ENCODE measurements around the gene SLC35F1.

The SLC35F1 gene

DNA sequence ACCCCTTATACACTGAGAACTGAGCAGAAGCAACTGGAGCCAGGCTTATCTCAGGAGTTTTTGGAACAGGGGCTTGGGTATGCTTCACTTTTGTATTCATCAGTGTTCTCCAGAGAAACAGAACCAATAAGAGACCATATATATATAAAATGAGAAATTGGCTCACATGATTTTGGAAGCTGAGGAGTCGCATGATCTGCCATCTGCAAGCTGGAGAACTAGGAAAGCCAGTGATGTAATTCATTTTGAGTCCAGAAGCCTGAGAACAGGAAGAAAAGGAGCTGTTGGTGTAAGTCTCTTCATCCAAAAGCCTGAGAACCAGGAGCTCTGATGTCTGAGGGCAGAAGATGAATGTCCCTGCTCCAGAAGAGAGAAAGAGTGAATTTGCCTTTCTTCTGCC is 272.0 kb downstream of the SLC35F1 start:
- H3K36me3 ChIP-seq (ENCODE audit: insufficient read depth, insufficient read length, low read length): no peaks in the 10 kb centered on the region
- H3K9me3 ChIP-seq (ENCODE audit: insufficient read depth, low read length): no peaks in the 10 kb centered on the region
- no peak overlapping the region for H3K4me3 ChIP-seq (ENCODE audit: insufficient read length, low read depth)
- H3K9ac ChIP-seq (ENCODE audit: insufficient read length, low read depth): no peak overlapping the region
- H3K27me3 ChIP-seq (ENCODE audit: insufficient read depth, insufficient read length): no peaks in the 10 kb centered on the region
- TF ChIP-seq ZNF274 (IDR thresholded peaks at IDR 0.05; ENCODE audit: low read depth, low read length) (no peak), SUZ12 (IDR thresholded peaks at IDR 0.05; ENCODE audit: extremely low read depth, insufficient read depth, insufficient read length) (no peak), YY1 (IDR thresholded peaks at IDR 0.05; ENCODE audit: insufficient read depth, insufficient read length) (no peak)
- no peak for DNase-seq (ENCODE audit: low read depth, low spot score)
- no peaks in the 10 kb centered on the region for H3K4me1 ChIP-seq (ENCODE audit: insufficient read depth, insufficient read length)

DNA sequence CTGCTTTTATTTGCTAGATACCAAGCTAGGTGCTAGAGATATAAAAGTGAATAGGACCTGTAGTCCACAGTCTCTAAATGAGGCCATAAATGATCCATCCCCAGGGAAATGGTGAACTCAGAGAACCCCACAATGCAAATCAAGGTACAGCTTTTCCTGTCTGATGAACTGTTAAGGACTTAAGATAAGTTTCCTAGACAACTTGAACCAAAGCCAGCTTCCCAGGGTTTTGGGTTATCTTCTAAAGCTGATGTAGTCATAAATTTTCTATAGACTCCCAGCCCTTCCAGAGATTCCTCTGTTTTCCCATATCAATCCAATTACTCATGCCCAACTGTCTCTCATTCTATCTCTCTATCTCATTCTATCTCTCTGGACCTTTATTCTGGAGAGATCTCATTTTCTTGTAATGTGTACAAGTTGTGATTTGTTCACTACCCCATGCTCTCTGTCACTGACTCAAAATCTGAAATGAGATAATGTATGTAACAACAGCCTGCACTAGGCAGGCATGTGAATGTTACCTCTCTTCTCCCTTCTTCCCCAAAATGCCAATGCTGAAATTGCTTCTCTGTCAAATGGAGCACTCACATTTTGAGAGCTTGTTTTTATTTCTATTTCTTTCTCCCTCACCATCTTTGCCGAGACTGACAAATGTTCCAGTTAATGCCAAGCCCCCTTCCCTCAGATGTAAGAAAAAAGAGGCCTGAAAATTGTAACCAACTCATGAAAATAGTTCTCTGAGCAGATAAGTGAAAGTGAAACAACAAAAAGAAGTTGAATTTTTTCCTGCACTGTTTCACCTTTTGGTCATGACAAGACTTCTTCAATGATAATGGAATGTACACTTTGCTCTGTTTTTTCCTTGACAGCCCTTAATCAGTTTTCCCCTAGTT is 279.9 kb downstream of the SLC35F1 start:
- Histone ChIP-seq H3K9me3 (ENCODE audit: insufficient read depth, low read length) (no peaks in the 10 kb centered on the region), H3K27me3 (ENCODE audit: insufficient read depth, insufficient read length) (no peaks in the 10 kb centered on the region), H3K4me3 (ENCODE audit: insufficient read length, low read depth) (no peak overlapping the region), H3K9ac (ENCODE audit: insufficient read length, low read depth) (no peak overlapping the region), H3K4me1 (ENCODE audit: insufficient read depth, insufficient read length) (no peaks in the 10 kb centered on the region), H3K36me3 (ENCODE audit: insufficient read depth, insufficient read length, low read length) (no peaks in the 10 kb centered on the region)
- DNase-seq (ENCODE audit: low read depth, low spot score): no peak
- no peak for TF ChIP-seq SUZ12 (IDR thresholded peaks at IDR 0.05; ENCODE audit: extremely low read depth, insufficient read depth, insufficient read length)
- no peak for TF ChIP-seq ZNF274 (IDR thresholded peaks at IDR 0.05; ENCODE audit: low read depth, low read length)
- TF ChIP-seq YY1 (IDR thresholded peaks at IDR 0.05; ENCODE audit: insufficient read depth, insufficient read length): no peak

DNA sequence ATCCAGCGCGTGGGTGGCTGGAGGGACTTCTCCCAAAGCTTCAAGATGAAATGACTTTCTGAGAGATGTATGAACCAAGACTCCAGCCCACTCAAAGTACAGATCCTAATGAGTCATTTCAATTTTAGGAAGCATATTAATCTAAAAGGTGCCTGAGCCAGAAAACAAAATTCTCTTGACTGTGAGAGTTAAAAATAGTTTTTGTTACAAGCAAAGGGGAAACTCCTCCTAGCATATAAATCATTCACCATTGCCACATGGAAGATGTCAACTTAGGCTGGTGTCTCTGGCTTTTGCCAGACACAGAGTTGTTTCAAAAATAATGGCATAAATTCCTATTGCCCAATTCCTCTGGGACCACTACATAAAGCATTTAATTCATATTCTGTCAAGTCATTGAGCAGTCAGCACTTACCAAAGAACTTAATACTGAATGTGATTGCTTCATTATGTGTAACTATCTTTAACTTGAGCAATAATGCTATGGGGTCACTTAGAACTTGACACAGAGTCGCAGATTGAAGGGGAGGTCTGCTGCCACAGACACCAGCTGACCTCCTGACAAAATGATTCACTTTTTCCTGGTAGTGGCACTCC is 280.6 kb downstream of the SLC35F1 start:
- Histone ChIP-seq H3K27me3 (ENCODE audit: insufficient read depth, insufficient read length) (no peaks in the 10 kb centered on the region), H3K9ac (ENCODE audit: insufficient read length, low read depth) (no peak overlapping the region), H3K4me1 (ENCODE audit: insufficient read depth, insufficient read length) (no peaks in the 10 kb centered on the region), H3K4me3 (ENCODE audit: insufficient read length, low read depth) (no peak overlapping the region), H3K36me3 (ENCODE audit: insufficient read depth, insufficient read length, low read length) (no peaks in the 10 kb centered on the region), H3K9me3 (ENCODE audit: insufficient read depth, low read length) (no peaks in the 10 kb centered on the region)
- TF ChIP-seq ZNF274 (IDR thresholded peaks at IDR 0.05; ENCODE audit: low read depth, low read length) (no peak), YY1 (IDR thresholded peaks at IDR 0.05; ENCODE audit: insufficient read depth, insufficient read length) (no peak), SUZ12 (IDR thresholded peaks at IDR 0.05; ENCODE audit: extremely low read depth, insufficient read depth, insufficient read length) (no peak)
- no peak for DNase-seq (ENCODE audit: low read depth, low spot score)

DNA sequence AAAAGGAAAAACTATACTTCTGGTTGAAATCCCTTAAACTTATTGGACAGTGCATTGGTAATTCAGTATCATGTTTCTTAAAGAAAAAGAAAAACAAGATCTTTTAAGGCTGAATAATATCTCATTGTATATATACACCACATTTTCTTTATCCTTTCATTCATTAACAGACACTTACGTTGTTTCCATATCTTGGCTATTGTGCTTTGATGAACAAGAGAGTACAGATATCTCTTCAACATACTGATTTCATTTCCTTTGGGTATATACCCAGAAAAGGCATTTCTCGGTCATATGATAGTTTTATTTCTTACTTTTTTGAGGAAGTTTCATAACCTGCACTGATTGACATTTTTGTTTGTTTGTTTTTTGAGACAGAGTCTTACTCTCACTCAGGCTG is 281.5 kb downstream of the SLC35F1 start:
- TF ChIP-seq SUZ12 (IDR thresholded peaks at IDR 0.05; ENCODE audit: extremely low read depth, insufficient read depth, insufficient read length) (no peak), YY1 (IDR thresholded peaks at IDR 0.05; ENCODE audit: insufficient read depth, insufficient read length) (no peak), ZNF274 (IDR thresholded peaks at IDR 0.05; ENCODE audit: low read depth, low read length) (no peak)
- no peak for DNase-seq (ENCODE audit: low read depth, low spot score)
- H3K27me3 ChIP-seq (ENCODE audit: insufficient read depth, insufficient read length): no peaks in the 10 kb centered on the region
- H3K4me1 ChIP-seq (ENCODE audit: insufficient read depth, insufficient read length): no peaks in the 10 kb centered on the region
- H3K4me3 ChIP-seq (ENCODE audit: insufficient read length, low read depth): no peak overlapping the region
- H3K9me3 ChIP-seq (ENCODE audit: insufficient read depth, low read length): no peaks in the 10 kb centered on the region
- H3K9ac ChIP-seq (ENCODE audit: insufficient read length, low read depth): no peak overlapping the region
- no peaks in the 10 kb centered on the region for H3K36me3 ChIP-seq (ENCODE audit: insufficient read depth, insufficient read length, low read length)

DNA sequence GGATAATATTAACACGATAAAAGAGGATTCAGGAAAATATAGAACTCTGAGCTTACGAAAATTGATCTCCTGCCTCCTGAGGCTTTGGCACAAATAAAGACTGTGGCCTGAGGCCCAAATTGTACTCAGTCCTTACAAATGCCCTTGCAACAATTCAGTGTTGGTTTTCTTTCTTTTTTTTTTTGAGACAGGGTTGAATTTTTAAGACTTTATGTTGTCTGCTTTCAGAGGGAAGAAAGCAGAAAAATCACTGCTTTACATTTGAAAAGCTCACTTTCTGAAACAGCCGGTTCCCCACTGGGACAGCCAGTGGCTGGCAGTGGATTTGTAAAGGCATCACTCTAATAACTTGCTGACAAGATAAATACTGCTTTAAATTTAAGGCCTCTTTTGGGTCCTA is 290.5 kb downstream of the SLC35F1 start:
- Histone ChIP-seq H3K27me3 (ENCODE audit: insufficient read depth, insufficient read length) (no peaks in the 10 kb centered on the region), H3K9ac (ENCODE audit: insufficient read length, low read depth) (no peak overlapping the region), H3K4me3 (ENCODE audit: insufficient read length, low read depth) (no peak overlapping the region), H3K9me3 (ENCODE audit: insufficient read depth, low read length) (no peaks in the 10 kb centered on the region), H3K36me3 (ENCODE audit: insufficient read depth, insufficient read length, low read length) (no peaks in the 10 kb centered on the region), H3K4me1 (ENCODE audit: insufficient read depth, insufficient read length) (no peaks in the 10 kb centered on the region)
- TF ChIP-seq ZNF274 (IDR thresholded peaks at IDR 0.05; ENCODE audit: low read depth, low read length): no peak
- no peak for TF ChIP-seq YY1 (IDR thresholded peaks at IDR 0.05; ENCODE audit: insufficient read depth, insufficient read length)
- no peak for TF ChIP-seq SUZ12 (IDR thresholded peaks at IDR 0.05; ENCODE audit: extremely low read depth, insufficient read depth, insufficient read length)
- peak; percentile 28 for DNase-seq (ENCODE audit: low read depth, low spot score)

DNA sequence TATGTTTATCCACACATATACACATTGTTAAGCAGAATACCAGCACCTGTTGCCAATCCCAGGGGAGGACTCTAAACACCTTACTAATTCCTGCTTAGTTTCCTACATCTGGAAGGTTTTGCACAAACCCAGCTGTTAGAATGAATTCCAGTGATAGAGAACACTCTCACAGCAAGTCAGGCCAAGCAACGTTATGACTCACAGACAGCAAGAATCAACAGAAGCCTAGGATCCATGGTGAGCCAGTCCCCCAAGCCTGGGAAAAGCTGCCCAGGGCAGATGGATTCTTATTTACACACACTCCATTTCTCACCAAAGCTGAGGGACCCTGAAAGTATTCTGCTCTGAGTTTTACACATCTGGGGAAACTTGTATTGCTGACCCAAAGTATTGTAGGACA is 291.7 kb downstream of the SLC35F1 start:
- no peak overlapping the region for H3K9ac ChIP-seq (ENCODE audit: insufficient read length, low read depth)
- H3K9me3 ChIP-seq (ENCODE audit: insufficient read depth, low read length): no peaks in the 10 kb centered on the region
- H3K27me3 ChIP-seq (ENCODE audit: insufficient read depth, insufficient read length): no peaks in the 10 kb centered on the region
- no peak overlapping the region for H3K4me3 ChIP-seq (ENCODE audit: insufficient read length, low read depth)
- no peak for DNase-seq (ENCODE audit: low read depth, low spot score)
- TF ChIP-seq SUZ12 (IDR thresholded peaks at IDR 0.05; ENCODE audit: extremely low read depth, insufficient read depth, insufficient read length): no peak
- no peak for TF ChIP-seq YY1 (IDR thresholded peaks at IDR 0.05; ENCODE audit: insufficient read depth, insufficient read length)
- no peak for TF ChIP-seq ZNF274 (IDR thresholded peaks at IDR 0.05; ENCODE audit: low read depth, low read length)
- no peaks in the 10 kb centered on the region for H3K4me1 ChIP-seq (ENCODE audit: insufficient read depth, insufficient read length)
- no peaks in the 10 kb centered on the region for H3K36me3 ChIP-seq (ENCODE audit: insufficient read depth, insufficient read length, low read length)

DNA sequence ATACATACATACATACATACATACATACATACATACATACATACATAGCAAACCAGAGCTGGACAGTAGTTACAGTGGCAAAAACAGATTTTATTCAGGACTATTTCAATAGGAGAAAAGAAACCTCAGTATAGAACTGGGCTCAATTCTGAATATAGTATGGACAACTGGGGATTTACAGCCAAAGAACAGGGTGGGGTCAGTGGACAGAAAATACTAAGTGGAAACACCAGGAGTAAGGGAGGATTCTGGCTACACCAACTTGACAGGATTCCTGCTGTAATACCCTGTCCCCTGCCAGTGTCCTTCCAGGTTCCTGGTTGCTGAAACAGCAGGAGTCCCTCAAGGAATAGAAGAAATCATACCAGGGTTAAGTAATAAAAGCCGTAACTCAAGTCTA is 293.1 kb downstream of the SLC35F1 start:
- no peak for DNase-seq (ENCODE audit: low read depth, low spot score)
- no peaks in the 10 kb centered on the region for H3K4me1 ChIP-seq (ENCODE audit: insufficient read depth, insufficient read length)
- no peak for TF ChIP-seq ZNF274 (IDR thresholded peaks at IDR 0.05; ENCODE audit: low read depth, low read length)
- no peak for TF ChIP-seq SUZ12 (IDR thresholded peaks at IDR 0.05; ENCODE audit: extremely low read depth, insufficient read depth, insufficient read length)
- TF ChIP-seq YY1 (IDR thresholded peaks at IDR 0.05; ENCODE audit: insufficient read depth, insufficient read length): no peak
- no peaks in the 10 kb centered on the region for H3K27me3 ChIP-seq (ENCODE audit: insufficient read depth, insufficient read length)
- H3K36me3 ChIP-seq (ENCODE audit: insufficient read depth, insufficient read length, low read length): no peaks in the 10 kb centered on the region
- H3K4me3 ChIP-seq (ENCODE audit: insufficient read length, low read depth): no peak overlapping the region
- H3K9ac ChIP-seq (ENCODE audit: insufficient read length, low read depth): no peak overlapping the region
- no peaks in the 10 kb centered on the region for H3K9me3 ChIP-seq (ENCODE audit: insufficient read depth, low read length)
